Measurements from ENCODE around the gene AGTRAP. TPM values are rescaled to one million over a fixed set of nuclear protein-coding genes. Genes with fewer than 3 reads are reported as not detected.

AGTRAP gene
- total and polyA plus RNA-seq, 2 donors (not counting 3 experiments of a cell fraction or from before 2014, with no cell fraction given): 41.6 to 101 TPM

DNA sequence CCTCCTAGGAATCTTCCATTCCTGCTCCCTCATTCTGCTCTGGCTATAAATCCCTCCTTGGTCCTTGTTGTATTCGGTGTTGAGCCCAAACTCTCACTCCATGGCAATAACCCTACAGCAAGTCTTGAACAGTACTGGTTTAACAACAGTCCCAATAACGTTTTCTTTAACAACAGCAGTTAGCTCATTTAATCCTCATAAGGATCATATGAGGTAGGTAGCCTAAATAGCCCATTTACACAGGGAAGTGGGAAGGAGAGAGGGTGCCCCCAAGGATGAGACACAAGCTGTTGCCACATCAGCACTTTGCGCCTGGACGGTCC, 444 bp upstream of the AGTRAP start:
- no peak overlapping the region for H3K27ac ChIP-seq (ENCODE audit: insufficient read depth, low read depth, low read length)
- FAIRE-seq (no peak), DNase-seq (ENCODE audit: low read depth, low spot score) (no peak)
- CTCF ChIA-PET: interaction anchor here (0.8 to 4.3 kb wide), 6 partner anchors 13 to 90 kb away, joined by 3 to 22 read pairs (median 4); no protein-coding TSS in a partner anchor
- H3K4me2 ChIP-seq (ENCODE audit: insufficient read depth, low read length): peak overlapping the region; percentile 23
- no peaks in the 10 kb centered on the region for H3K79me2 ChIP-seq (ENCODE audit: control insufficient read depth, insufficient read depth, low read length)
- H4K20me1 ChIP-seq (replicated peaks; ENCODE audit: control insufficient read depth, extremely low read depth, insufficient read depth, low read length): no peaks in the 10 kb centered on the region
- H3K27me3 ChIP-seq (ENCODE audit: control insufficient read depth in 2 of 2, insufficient read depth in 2 of 2, low read length in 2 of 2): no peaks in the 10 kb centered on the region
- peak overlapping the region; percentile 62 for H2AFZ ChIP-seq (ENCODE audit: low read depth, low read length)
- no peak for TF ChIP-seq EZH2 (IDR thresholded peaks at IDR 0.05; ENCODE audit: borderline replicate concordance, low read depth, low read length, severe bottlenecking)
- TF ChIP-seq CTCF (IDR thresholded peaks at IDR 0.05; ENCODE audit: extremely low read depth in 1 of 2, insufficient read depth in 1 of 2, low read depth in 1 of 2, low read length in 2 of 2): no peak
- TF ChIP-seq GATA2 (IDR thresholded peaks at IDR 0.05; ENCODE audit: insufficient read depth, insufficient read length, low read depth, low read length): no peak
- no peak for TF ChIP-seq POLR2AphosphoS5 (IDR thresholded peaks at IDR 0.05; ENCODE audit: insufficient read depth, low read depth, low read length)
- no peak for TF ChIP-seq JUN (IDR thresholded peaks at IDR 0.05; ENCODE audit: borderline replicate concordance, insufficient read depth, insufficient read length, low read depth)
- TF ChIP-seq POLR2A (IDR thresholded peaks at IDR 0.05; ENCODE audit: low read depth, low read length): no peak
- TF ChIP-seq MYC (IDR thresholded peaks at IDR 0.05; ENCODE audit: low read depth, low read length): no peak
- TF ChIP-seq, protein P1, sequence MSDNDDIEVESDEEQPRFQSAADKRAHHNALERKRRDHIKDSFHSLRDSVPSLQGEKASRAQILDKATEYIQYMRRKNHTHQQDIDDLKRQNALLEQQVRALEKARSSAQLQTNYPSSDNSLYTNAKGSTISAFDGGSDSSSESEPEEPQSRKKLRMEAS (IDR thresholded peaks at IDR 0.05; ENCODE audit: insufficient read depth, insufficient read length): no peak
- TF ChIP-seq FOS (IDR thresholded peaks at IDR 0.05; ENCODE audit: borderline replicate concordance, insufficient read depth, low read length): no peak
- POLR2A ChIA-PET: interaction anchor here (0.9 to 1.1 kb wide), 2 partner anchors 68 to 173 kb away, joined by 3 read pairs; no protein-coding TSS in a partner anchor
- no peak overlapping the region for H3K9ac ChIP-seq (replicated peaks; ENCODE audit: extremely low read depth, insufficient read depth, low read length)
- H3K36me3 ChIP-seq (ENCODE audit: control insufficient read depth in 2 of 2, extremely low read depth in 1 of 2, insufficient read depth in 2 of 2, low read length in 2 of 2): no peaks in the 10 kb centered on the region
- intact Hi-C loops (cut with micrococcal nuclease) (loop anchor here (10.0 kb wide), 1 partner anchor 461 kb away; the partner anchor contains the start of gene UBIAD1), dilution Hi-C loops (cut with MboI; ENCODE audit: extremely low pct_ligation_motif_present, low sequenced_read_pairs) (no loop called here)
- no peaks in the 10 kb centered on the region for H3K9me1 ChIP-seq (replicated peaks; ENCODE audit: control insufficient read depth, extremely low read depth, insufficient read depth, low read length)
- BruUV-seq (replicated peaks): no TSS peak
- H3K4me1 ChIP-seq (ENCODE audit: control insufficient read depth, extremely low read depth, insufficient read depth, low read length): peaks cover 20% of the 10 kb centered on the region
- H3K4me3 ChIP-seq (replicated peaks in 1 of 3; ENCODE audit: insufficient read depth in 1 of 3, low read depth in 1 of 3, low read length in 3 of 3): peak overlapping the region in 1 of 3 experiments; percentile 93
- no peaks in the 10 kb centered on the region for H3K9me3 ChIP-seq (replicated peaks; ENCODE audit: control insufficient read depth, insufficient read depth, low read length)
